Measurements from ENCODE around the gene RPL9.

RPL9 gene

DNA sequence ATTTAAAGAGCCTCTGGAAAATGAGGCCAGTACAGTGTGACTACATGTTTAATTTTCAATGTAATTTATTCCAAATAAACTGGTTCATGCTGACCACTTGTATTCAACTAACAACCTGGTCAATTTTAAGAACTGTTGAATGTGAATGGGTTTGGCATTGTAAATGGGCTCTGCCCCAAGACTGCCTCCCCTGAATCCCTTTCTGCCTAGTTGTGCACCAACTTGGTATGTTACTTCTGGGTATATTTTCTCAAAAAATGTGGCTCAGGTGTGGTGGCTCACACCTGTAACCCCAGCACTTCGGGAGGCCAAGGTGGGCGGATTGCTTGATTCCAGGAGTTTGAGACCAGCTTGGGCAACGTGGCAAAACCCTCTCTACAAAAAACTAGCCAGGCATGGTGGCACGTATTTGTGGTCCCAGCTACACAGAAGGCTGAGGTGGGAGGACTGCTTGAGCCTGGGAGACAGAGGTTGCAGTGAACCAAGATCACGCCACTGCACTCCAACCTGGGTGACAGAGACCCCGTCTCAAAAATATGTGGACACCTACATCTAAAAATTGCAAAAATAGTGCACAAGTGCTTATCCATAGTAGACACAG is 7.2 kb downstream of the RPL9 start:
- Histone ChIP-seq H3K27me3 (replicated peaks; ENCODE audit: control insufficient read depth, insufficient read depth, low read length) (no peaks in the 10 kb centered on the region), H3K4me3 (replicated peaks; ENCODE audit: low read depth, low read length) (no peak overlapping the region), H3K36me3 (ENCODE audit: control insufficient read depth, insufficient read depth, low read length) (peaks cover 18% of the 10 kb centered on the region)
- TF ChIP-seq, protein P1, sequence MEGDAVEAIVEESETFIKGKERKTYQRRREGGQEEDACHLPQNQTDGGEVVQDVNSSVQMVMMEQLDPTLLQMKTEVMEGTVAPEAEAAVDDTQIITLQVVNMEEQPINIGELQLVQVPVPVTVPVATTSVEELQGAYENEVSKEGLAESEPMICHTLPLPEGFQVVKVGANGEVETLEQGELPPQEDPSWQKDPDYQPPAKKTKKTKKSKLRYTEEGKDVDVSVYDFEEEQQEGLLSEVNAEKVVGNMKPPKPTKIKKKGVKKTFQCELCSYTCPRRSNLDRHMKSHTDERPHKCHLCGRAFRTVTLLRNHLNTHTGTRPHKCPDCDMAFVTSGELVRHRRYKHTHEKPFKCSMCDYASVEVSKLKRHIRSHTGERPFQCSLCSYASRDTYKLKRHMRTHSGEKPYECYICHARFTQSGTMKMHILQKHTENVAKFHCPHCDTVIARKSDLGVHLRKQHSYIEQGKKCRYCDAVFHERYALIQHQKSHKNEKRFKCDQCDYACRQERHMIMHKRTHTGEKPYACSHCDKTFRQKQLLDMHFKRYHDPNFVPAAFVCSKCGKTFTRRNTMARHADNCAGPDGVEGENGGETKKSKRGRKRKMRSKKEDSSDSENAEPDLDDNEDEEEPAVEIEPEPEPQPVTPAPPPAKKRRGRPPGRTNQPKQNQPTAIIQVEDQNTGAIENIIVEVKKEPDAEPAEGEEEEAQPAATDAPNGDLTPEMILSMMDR (IDR thresholded peaks at IDR 0.05; ENCODE audit: insufficient read depth, low read length, poor library complexity, severe bottlenecking) = no peak
- no peak for DNase-seq (ENCODE audit: extremely low read depth, insufficient read length)

DNA sequence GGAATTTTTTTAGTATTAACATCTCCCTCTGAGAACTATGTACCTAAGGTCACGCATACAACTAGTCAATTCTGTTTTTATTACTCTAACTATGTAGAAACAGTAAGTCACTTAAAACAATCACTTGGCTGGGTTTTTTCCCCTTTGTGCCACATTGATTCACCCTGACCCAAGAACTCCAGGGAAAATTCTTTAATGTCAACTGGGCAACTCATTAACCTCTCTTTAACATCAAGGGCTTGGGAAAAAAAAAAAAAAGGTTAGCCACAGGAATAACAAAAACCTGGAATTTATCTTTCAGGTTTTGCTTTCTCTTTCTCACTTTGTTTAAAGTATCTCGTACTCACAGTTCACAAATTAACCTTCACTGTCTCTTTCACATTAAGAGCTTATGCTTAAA is 8.1 kb downstream of the RPL9 start:
- no peak for DNase-seq (ENCODE audit: extremely low read depth, insufficient read length)
- Histone ChIP-seq H3K4me3 (replicated peaks; ENCODE audit: low read depth, low read length) (no peak overlapping the region), H3K36me3 (ENCODE audit: control insufficient read depth, insufficient read depth, low read length) (peaks cover 18% of the 10 kb centered on the region), H3K27me3 (replicated peaks; ENCODE audit: control insufficient read depth, insufficient read depth, low read length) (no peaks in the 10 kb centered on the region)
- TF ChIP-seq, protein P1 (IDR thresholded peaks at IDR 0.05; ENCODE audit: insufficient read depth, low read length, poor library complexity, severe bottlenecking) = no peak

DNA sequence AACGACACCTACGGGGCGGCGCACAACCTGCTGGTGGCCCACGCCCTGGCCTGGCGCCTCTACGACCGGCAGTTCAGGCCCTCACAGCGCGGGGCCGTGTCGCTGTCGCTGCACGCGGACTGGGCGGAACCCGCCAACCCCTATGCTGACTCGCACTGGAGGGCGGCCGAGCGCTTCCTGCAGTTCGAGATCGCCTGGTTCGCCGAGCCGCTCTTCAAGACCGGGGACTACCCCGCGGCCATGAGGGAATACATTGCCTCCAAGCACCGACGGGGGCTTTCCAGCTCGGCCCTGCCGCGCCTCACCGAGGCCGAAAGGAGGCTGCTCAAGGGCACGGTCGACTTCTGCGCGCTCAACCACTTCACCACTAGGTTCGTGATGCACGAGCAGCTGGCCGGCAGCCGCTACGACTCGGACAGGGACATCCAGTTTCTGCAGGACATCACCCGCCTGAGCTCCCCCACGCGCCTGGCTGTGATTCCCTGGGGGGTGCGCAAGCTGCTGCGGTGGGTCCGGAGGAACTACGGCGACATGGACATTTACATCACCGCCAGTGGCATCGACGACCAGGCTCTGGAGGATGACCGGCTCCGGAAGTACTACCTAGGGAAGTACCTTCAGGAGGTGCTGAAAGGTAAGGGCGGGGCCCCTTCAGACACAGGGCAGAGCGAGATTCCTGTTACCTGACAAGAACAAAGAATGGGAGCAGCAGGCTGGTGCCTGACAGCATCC is 11.7 kb downstream of the RPL9 start:
- peak overlapping the region; percentile 57 for H3K4me3 ChIP-seq (replicated peaks; ENCODE audit: low read depth, low read length)
- TF ChIP-seq, protein P1 (IDR thresholded peaks at IDR 0.05; ENCODE audit: insufficient read depth, low read length, poor library complexity, severe bottlenecking) = peak; percentile 57
- H3K36me3 ChIP-seq (ENCODE audit: control insufficient read depth, insufficient read depth, low read length) = peaks cover 4% of the 10 kb centered on the region
- no peaks in the 10 kb centered on the region for H3K27me3 ChIP-seq (replicated peaks; ENCODE audit: control insufficient read depth, insufficient read depth, low read length)
- peak; percentile 90 for DNase-seq (ENCODE audit: extremely low read depth, insufficient read length)

DNA sequence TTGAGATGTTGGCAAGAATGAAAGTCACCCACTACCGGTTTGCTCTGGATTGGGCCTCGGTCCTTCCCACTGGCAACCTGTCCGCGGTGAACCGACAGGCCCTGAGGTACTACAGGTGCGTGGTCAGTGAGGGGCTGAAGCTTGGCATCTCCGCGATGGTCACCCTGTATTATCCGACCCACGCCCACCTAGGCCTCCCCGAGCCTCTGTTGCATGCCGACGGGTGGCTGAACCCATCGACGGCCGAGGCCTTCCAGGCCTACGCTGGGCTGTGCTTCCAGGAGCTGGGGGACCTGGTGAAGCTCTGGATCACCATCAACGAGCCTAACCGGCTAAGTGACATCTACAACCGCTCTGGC is 12.3 kb downstream of the RPL9 start:
- DNase-seq (ENCODE audit: extremely low read depth, insufficient read length) = no peak
- Histone ChIP-seq H3K36me3 (ENCODE audit: control insufficient read depth, insufficient read depth, low read length) (no peaks in the 10 kb centered on the region; the same call in 1 of the 2 replicates), H3K4me3 (replicated peaks; ENCODE audit: low read depth, low read length) (peak overlapping the region; percentile 57), H3K27me3 (replicated peaks; ENCODE audit: control insufficient read depth, insufficient read depth, low read length) (no peaks in the 10 kb centered on the region)
- TF ChIP-seq, protein P1 (IDR thresholded peaks at IDR 0.05; ENCODE audit: insufficient read depth, low read length, poor library complexity, severe bottlenecking) = no peak

DNA sequence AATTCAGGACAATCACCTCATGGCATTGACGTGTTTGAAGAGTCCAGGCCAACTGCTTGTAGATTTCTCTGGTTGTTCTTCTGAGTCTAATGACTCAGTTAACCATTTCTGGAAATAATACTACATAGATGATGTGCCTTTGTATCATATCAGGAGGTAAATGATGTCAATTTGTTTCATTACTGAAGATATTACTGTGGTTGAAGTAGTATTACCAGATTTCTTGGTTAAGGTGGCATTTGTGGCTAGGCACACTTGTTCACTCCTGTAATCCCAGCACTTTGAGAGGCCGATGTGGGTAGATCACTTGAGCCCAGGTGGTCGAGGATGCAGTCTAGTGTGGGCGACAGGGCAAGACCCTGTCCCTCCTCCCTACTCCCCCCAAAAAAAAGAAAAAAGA is 15.7 kb downstream of the RPL9 start:
- H3K4me3 ChIP-seq (replicated peaks; ENCODE audit: low read depth, low read length) = no peak overlapping the region
- TF ChIP-seq, protein P1 (IDR thresholded peaks at IDR 0.05; ENCODE audit: insufficient read depth, low read length, poor library complexity, severe bottlenecking) = no peak
- no peaks in the 10 kb centered on the region for H3K27me3 ChIP-seq (replicated peaks; ENCODE audit: control insufficient read depth, insufficient read depth, low read length)
- no peak for DNase-seq (ENCODE audit: extremely low read depth, insufficient read length)
- no peaks in the 10 kb centered on the region for H3K36me3 ChIP-seq (ENCODE audit: control insufficient read depth, insufficient read depth, low read length)
